Left renal cortex interstitium (tissue), 4 donors: Measurements from ENCODE around the gene SPDYE5. TPM values are rescaled to one million over a fixed set of nuclear protein-coding genes. Genes with fewer than 3 reads are reported as not detected.
"Not testable (repeated sequence)": the region's sequence is repeated elsewhere in the genome, so short reads cannot be mapped to it uniquely, and the experiment has no call there.

Experiments used
- DNase-seq, 4 donors: peaks; one replicate each; pipeline ENCODE4 v3.0.0-alpha.2; 2013; ENCODE audit warnings: low read depth in 4 of 4, low spot score in 2 of 4, missing footprints in 1 of 4
- polyA plus RNA-seq, 4 donors: library from polyadenylated mRNA; unstranded; fragments of 120-200 nt; gene quantifications; one replicate each; pipeline ENCODE4 v1.2.1, GENCODE V29; 2013; ENCODE audit not compliant: insufficient read length in 4 of 4

Gene SPDYE5, protein sequence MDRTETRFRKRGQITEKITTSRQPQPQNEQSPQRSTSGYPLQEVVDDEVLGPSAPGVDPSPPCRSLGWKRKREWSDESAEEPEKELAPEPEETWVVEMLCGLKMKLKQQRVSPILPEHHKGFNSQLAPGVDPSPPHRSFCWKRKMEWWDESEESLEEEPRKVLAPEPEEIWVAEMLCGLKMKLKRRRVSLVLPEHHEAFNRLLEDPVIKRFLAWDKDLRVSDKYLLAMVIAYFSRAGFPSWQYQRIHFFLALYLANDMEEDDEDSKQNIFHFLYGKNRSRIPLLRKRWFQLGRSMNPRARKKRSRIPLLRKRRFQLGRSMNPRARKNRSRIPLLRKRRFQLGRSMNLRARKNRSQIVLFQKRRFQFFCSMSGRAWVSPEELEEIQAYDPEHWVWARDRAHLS
- 1 to 10 TPM in 2 of 4 donors, under 1 TPM in 2; 0.76 to 8.4 (median 3.2) TPM for polyA plus RNA-seq

DNA sequence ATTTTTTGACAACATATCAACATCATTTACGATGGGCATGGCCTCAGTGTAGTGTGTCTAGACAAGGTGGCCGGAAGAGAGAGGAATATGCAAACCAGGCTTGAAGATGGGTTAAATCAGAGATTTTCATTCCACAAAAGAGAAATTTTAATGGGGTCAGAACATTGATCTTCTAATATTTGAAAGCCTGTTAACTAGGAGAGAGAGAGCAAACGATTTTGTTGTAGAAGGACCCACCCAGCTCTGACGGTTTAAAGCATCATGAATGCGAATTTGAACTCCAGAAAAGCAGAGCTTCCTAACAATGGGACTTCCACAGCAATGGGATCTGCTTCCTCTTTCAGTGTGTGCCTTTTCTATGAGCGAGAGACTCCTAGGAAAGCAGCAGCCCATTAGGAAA, at the start of gene SPDYE5:
SPDYE5 (plus strand) TSS at position 301 of the 400 bp plus-strand sequence. CDS start 1,728 bp downstream, outside the sequence.
- not testable (repeated sequence) for DNase-seq

DNA sequence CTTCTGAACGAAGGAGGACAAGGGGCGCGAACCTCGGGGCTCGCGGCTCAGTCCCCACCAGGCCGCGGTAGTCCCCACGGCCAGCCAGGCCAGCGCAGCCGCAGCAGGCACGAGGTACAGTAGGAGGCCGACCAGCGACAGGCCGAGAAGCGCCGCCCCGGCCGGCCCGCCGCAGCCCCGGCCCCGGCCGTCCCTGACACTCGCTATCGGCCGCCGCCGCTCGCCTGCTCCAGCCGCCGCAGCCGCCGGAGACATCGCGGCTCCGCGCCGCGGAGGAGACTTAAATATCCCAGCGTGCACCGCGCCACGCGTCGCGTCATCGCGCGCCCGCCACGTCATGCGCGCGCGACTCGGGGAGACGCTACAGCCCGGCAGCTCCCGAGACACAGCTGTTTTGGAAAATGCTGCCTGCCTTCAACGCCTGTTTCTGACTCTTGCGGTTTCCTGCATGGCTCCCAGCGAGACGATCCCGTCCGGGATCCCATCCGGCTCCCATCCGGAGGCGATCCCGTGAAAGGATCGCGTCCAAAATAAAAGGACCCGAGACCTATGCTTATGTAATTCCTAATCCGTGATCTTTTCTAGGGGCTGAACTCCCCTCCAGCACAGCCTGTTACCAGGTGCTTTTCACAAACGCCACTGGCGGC, 49.5 kb upstream of the SPDYE5 start:
- peak in 3 of 4 donors; percentile 3 to 11 (median 6) for DNase-seq

DNA sequence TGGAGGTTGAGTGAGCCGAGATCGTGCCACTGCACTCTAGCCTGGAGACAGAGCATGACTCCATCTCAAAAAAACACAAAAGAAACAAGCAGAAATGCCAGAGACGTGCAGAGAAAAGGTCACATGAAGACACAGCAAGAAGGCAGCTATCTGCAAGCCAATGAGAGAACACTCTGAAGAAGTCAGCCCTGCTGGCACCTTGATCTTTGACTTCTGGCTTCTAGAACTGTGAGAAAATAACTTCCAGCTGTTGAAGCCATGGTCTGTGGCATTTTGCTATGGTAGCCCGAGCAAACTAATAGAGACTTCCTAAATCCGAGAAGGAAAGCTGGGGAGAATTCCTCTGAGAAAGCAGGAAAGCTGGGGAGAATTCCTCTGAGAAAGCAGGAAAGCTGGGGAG, 42.2 kb upstream of the SPDYE5 start:
- DNase-seq = not testable (repeated sequence)

DNA sequence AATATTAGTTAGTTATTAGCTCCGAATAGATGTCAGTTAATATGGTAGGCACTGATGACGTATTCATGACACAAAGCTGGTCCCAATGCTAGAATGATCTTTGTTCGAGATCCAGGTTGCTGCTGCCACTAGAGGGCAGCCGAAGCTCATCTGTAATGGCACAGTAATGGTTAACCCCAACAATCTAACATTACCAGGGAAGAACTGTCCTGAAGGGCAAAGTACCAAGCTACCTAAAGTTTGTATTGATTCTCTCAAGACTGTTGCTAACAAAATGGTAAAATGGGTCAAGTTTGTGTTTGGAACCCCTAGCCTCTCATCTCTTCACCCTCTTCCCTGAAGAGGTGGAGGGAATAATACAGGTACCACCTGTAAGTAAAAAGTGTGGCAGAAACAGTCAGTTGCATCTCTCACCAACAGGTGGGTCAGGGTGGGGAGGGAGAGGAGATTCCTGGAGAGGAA, 39.6 kb upstream of the SPDYE5 start:
- not testable (repeated sequence) for DNase-seq

DNA sequence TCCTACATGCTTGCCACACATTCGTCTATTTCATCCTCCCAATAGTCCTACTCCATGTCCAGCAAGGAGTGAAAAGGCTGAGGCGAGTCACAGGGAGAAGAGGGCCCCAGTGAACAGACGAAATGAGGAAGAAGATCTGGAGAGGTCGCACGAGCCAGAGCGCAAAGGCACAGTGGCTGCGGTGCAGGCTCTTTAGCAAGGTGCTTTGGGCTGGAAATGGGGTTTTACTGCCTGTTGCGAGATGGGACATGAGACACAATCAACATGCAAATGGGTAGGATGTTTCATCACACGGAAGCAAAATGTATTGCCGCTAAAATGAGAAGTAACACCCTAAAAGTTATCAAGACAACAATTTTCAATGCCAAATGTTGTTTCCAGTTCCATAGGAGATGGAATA, 35.7 kb upstream of the SPDYE5 start:
- DNase-seq = not testable (repeated sequence)

DNA sequence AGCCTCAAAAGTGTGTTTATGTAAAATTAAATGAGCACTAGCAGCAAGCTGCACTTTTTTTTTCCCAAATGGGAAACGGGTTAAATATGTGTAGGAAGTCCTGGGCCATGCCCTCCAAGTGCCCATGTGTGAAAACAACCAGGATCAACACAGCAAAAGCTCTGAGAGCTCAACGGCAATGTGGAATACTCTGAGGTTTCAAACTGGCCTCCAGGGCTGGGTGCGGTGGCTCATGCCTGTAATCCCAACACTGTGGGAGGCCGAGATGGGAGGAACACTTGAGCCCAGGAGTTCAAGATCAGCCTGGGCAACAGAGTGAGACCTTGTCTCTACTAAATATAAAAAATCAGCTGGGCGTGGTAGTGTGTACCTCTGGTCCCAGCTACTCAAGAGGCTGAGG, 34.1 kb upstream of the SPDYE5 start:
- not testable (repeated sequence) for DNase-seq

DNA sequence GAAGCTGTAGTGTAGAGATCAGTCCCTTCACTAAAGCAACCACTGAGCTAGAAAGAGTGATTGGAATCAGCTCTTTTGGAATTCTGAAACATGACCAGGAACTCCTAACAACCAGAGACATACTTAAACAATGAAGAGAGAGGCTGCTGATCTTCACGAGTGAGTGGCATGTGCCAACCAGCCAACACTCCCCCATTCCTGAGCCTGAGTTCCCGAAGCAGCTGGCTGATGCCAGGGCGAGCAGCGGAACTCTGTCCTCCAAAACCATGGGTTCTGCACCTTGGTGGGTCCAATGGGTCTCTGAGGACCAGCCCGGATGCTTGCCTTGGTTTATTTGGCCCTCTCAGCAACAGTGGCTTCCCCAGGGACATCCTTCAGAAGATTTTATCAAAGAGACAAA, 31.6 kb upstream of the SPDYE5 start:
- not testable (repeated sequence) for DNase-seq

DNA sequence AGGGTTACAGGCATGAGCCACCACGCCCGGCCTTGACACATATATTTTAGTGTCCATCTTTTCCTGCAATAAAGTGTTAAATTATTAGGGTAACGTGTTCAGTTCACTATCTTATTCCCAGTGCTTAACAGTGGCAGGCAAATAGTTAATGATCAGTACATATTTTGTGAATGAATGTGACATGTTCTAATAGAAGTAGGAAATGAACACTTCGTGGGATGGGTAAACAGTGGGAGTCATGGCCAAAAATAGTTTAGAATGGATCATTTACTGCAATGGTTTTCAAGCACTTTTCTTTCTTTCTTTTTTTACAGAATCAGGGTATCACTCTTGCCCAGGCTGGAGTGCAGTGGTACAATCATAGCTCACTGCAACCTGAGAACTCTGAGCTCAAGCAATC, 22.0 kb upstream of the SPDYE5 start:
- DNase-seq = not testable (repeated sequence)

DNA sequence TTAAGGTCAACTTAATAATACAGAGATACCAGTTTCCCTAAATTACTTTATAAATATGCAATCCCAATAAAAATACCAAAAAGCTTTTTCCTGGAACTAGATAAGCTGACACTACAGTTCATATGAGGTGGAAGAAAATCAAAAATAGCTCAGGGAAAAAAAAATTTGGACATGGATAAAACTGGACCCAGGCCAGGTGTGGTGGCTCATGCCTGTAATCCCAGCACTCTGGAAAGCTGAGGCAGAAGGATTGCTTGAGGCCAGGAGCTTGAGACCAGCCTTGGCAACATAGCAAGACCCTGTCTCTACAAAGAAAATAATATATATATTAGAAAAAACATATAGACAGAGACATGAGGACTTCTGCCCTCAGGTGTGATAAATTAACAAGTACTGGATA, 14.7 kb upstream of the SPDYE5 start:
- not testable (repeated sequence) for DNase-seq

DNA sequence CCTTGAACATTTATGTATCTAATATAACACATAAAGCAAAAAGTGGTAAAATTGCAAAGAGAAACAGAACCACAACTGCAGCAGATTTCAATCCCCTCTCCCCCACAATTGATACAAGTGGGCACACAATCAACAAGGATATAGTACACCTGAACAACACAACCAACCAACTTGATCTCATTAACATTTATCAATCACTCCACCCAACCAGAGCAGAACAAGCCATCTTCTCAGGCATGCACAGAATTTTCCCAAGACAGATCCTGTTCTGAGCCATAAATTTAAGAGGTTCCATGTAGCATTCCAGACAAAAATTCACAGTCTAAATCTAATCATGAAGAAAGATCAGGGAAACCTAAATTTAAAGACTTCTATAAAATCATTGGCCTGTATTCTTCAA, 11.8 kb upstream of the SPDYE5 start:
- not testable (repeated sequence) for DNase-seq

DNA sequence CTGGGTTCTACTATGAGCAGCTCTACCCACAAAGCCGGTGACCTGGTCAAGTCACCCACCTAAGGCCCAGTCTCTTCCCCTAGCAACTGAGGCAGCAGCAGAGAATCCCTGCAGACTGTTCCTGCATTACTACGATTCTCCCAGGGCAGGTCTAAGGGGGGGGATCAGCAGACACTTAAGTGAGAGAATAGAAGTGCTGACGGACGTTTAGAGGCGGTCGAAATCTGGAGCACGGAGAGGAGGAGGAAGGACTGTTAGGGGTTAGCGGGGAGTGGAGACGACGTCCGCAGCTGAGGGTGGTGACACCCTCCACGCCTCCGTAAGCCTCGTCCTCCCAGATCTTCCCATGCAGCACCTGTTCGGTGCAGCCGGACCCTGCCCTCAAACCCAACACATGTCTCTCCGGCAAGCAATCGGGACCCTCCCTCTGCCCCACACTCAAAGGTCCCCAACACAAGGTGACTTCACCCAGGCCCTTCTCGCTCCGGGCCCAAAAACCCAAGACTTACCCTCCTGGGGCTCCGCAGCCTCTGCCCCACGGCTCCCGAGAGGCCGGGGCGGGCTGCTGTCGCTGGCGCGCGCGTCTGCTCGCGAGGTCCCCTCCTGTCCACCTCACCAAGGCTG, 6.7 kb upstream of the SPDYE5 start:
- DNase-seq = not testable (repeated sequence)

DNA sequence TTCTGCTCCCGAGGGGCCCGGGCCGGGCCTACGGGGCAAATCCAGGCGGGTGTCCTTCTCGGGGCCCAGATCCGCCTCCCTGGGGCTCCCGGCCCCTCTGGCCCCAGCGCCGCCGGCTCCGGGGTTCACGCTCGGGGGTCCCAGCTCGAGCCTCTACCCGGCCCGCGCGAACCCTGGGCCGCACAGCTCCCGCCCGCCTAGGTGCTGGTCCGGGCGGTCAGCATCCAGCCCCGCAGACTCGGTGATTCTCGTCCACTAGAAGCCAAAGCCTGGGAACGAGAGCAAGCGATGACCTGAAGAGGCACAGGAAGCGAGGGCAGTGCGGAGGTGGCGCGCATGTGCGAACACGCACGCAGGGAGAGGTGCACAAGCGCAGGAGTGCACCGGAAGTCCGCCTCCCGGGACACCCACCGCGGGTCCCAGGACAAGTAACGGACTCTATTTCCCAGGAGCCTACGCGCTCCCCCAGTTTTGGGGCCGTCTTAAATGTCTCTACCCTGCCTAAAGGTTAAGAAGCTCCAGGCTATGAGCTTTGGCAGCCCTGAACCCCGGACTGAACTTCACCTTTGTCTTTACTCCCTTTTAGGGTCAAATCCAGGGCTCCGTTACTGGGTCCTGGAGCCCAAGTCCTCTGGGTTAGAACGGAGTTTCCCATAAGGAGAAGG, 6.0 kb upstream of the SPDYE5 start, which contains the start of gene POM121C:
POM121C (minus strand) TSS at position 321 of the 665 bp plus-strand sequence. CDS start 44,803 bp downstream, outside the sequence.
- DNase-seq = peak; percentile 67 to 85 (median 77)

DNA sequence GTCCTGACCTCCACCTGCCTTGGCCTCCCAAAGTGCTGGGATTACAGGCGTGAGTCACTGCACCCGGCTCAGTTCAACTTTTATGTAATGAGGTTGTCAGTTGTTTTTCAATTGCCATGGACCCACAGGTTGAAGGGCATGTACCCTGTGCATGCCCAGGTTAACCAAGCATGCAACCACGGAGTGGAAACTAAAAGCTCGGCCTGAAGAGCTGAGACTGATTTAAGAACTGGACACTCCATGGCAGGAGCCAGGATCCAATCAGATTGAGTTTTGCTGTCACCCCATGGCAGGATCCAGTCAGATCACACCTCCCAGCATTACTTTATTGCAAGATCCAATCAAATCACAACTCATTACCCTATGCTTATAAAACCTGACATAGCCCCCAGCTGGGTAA, 16.9 kb downstream of the SPDYE5 start:
- DNase-seq = not testable (repeated sequence)

DNA sequence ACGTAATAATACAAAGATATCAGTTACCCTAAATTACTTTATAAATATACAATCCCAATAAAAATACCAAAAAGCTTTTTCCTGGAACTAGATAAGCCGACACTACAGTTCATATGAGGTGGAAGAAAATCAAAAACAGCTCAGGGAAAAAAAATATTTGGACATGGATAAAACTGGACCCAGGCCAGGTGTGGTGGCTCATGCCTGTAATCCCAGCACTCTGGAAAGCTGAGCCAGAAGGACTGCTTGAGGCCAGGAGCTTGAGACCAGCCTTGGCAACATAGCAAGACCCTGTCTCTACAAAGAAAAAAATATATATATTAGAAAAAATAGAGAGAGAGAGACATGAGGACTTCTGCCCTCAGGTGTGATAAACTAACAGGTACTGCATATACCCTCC, 26.7 kb downstream of the SPDYE5 start:
- DNase-seq = not testable (repeated sequence)

DNA sequence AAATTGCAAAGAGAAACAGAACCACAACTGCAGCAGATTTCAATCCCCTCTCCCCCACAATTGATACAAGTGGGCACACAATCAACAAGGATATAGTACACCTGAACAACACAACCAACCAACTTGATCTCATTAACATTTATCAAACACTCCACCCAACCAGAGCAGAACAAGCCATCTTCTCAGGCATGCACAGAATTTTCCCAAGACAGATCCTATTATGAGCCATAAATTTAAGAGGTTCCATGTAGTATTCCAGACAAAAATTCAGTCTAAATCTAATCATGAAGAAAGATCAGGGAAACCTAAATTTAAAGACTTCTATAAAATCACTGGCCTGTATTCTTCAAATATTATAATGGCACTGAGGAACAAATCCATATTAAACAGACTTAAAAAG, 29.6 kb downstream of the SPDYE5 start:
- not testable (repeated sequence) for DNase-seq

DNA sequence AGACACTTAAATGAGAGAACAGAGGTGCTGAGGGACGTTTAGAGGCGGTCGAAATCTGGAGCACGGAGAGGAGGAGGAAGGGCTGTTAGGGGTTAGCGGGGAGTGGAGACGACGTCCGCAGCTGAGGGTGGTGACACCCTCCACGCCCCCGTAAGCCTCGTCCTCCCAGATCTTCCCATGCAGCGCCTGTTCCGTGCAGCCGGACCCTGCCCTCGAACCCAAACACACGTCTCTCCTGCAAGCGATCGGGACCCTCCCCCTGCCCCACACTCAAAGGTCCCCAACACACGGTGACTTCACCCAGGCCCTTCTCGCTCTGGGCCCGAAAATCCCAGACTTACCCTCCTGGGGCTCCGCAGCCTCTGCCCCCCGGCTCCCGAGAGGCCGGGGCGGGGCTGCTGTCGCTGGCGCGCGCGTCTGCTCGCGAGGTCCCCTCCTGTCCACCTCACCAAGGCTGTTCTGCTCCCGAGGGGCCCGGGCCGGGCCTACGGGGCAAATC, 35.2 kb downstream of the SPDYE5 start:
- DNase-seq = peak in 1 of 4 donors; percentile 4

DNA sequence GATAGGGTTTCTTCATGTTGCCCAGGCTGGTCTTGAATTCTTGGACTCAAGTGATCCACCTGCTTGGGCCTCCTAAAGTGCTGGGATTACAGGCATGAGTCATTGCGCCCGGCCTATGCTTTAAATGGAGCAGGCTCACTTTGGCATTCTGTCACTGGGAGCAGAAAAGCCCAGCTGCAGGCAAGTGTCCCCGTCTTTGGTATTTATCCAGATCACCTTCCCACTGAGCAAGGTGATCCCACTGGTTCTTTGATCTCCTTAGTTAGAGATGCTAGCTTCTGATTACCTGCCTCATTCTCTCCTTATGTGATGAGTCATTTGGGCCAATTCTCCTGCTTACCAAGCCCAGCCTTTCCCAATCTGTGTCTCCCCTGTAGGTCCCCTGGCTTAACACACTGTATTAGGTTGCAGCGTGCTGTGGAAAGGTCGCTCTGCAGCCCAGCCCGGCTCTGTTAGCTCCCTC, 39.3 kb downstream of the SPDYE5 start:
- DNase-seq = no peak

DNA sequence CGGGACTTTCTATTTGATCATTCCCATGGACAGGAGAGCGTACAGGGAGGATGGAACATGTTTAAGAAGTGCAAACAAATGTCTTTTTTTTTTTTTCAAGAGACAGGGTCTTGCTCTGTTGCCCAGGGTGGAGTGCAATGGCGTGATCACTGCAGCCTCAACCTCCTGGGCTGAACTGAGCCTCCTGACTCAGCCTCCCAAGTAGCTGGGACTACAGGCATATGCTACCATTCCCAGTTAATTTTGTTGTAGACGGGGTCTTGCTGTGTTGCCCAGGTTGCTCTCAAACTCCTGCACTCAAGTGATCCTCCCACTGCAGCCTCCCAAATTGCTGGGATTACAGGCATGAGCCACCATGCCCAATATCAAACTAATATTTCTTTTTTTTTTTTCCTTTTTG, 40.5 kb downstream of the SPDYE5 start:
- DNase-seq = no peak

DNA sequence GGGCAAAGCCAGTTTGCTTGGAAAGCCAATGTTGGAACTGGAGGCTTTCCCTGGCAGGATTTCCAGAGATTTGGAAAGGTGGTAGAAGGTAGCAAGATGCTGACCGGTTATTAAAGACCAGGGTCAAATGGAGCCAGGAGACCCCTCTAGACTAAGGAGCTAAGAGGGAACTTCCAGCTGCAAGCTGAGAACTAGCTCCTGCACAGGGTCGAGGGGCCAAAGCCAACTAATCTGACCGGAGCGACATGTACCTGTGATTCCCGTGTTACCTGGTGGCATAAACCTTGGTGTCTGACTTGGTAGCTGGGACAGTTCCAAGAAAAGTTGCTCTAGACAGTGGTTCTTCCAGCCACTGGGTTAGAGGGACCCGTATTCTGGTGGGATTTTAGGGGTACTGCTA, 41.8 kb downstream of the SPDYE5 start:
- DNase-seq = no peak

DNA sequence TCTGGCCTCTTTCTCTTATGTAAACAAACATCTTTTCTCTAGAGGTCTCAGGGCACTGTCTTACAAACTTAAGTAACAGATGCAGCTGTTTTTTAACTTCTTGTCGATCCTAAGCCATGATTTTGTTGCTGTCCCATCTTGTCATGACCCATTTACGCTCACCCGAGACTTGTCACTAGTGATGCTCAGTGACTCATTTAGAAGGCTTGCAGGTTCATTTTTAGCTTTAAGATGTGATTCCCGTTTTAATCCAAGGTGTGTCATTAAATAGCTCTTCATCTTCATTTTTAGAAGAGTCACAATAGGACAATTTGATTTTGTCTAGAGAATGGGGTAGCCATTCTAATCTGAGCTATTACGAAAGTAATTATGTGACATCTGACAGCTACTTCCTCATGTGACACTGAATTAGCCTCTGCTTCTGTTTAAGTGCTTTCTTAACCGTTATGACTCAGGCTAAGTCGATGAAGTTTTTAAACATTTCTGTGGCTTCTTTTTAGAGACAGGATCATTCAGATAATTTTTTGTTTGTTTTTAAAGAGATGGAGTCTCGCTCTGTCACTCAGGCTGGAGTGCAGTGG, 42.7 kb downstream of the SPDYE5 start:
- no peak for DNase-seq
